ENCODE results near the gene QPRT.
A peak's percentile ranks its signal among the peaks of the same experiment; 100 is the strongest.
"Not testable (repeated sequence)": the region's sequence is repeated elsewhere in the genome, so short reads cannot be mapped to it uniquely, and the experiment has no call there.

Gene QPRT

GRCh38 chr16:29678691-29679267, at the start of gene QPRT:
QPRT (plus strand) TSS chr16:29679180; CDS start chr16:29679198, 18 bp downstream.
- DNase-seq (ENCODE audit: extremely low spot score) = peak; percentile 83
- TF ChIP-seq CTCF (IDR thresholded peaks at IDR 0.05; ENCODE audit: control extremely low read depth, extremely low read depth, low read depth, missing control alignments) = no peak
- POLR2A ChIA-PET = interaction anchor here (0.6 to 1.2 kb wide), 2 partner anchors 16 to 67 kb away, joined by 3 to 7 read pairs; partner anchors contain the start of gene SPN
- CTCF ChIA-PET = interaction anchor here (0.8 to 6.2 kb wide), 8 partner anchors 9 to 170 kb away, joined by 3 to 32 read pairs (median 4); no protein-coding TSS in a partner anchor

GRCh38 chr16:29629318-29629717, 49.7 kb upstream of the QPRT start:
- DNase-seq (ENCODE audit: extremely low spot score); POLR2A ChIA-PET; CTCF ChIA-PET: not testable (repeated sequence)

GRCh38 chr16:29631658-29632057, 47.3 kb upstream of the QPRT start:
- CTCF ChIA-PET = interaction anchor here (1.4 kb wide), 1 partner anchor 10 kb away, joined by 3 read pairs; no protein-coding TSS in a partner anchor
- DNase-seq (ENCODE audit: extremely low spot score); POLR2A ChIA-PET: not testable (repeated sequence)

GRCh38 chr16:29635902-29636301, 43.1 kb upstream of the QPRT start:
- CTCF ChIA-PET; POLR2A ChIA-PET; DNase-seq (ENCODE audit: extremely low spot score): not testable (repeated sequence)

- DNase-seq (ENCODE audit: extremely low spot score); POLR2A ChIA-PET; CTCF ChIA-PET: not testable (repeated sequence)
These were observed 42.6 kb upstream of the QPRT start for GRCh38 chr16:29636368-29636767.

GRCh38 chr16:29638751-29639150, 40.2 kb upstream of the QPRT start:
- DNase-seq (ENCODE audit: extremely low spot score); CTCF ChIA-PET; POLR2A ChIA-PET: not testable (repeated sequence)

GRCh38 chr16:29641561-29641960, 37.4 kb upstream of the QPRT start:
- peak; percentile 31 for TF ChIP-seq CTCF (IDR thresholded peaks at IDR 0.05; ENCODE audit: control extremely low read depth, extremely low read depth, low read depth, missing control alignments)
- POLR2A ChIA-PET = no interaction called here
- CTCF ChIA-PET = interaction anchor here (0.6 to 2.8 kb wide), 13 partner anchors 10 to 207 kb away, joined by 3 to 13 read pairs (median 4); partner anchors contain the start of genes KIF22 and SPN
- peak; percentile 52 for DNase-seq (ENCODE audit: extremely low spot score)

GRCh38 chr16:29643596-29643995, 35.4 kb upstream of the QPRT start:
- ChIA-PET POLR2A (interaction anchor here (0.8 kb wide), 1 partner anchor 32 kb away, joined by 5 read pairs; no protein-coding TSS in a partner anchor), CTCF (interaction anchor here (1.0 to 2.8 kb wide), 5 partner anchors 11 to 173 kb away, joined by 3 to 7 read pairs (median 5); partner anchors contain the start of genes C16orf54 and QPRT)
- no peak for TF ChIP-seq CTCF (IDR thresholded peaks at IDR 0.05; ENCODE audit: control extremely low read depth, extremely low read depth, low read depth, missing control alignments)
- no peak for DNase-seq (ENCODE audit: extremely low spot score)

- ChIA-PET POLR2A (interaction anchor here (0.6 to 0.8 kb wide), 3 partner anchors 32 to 408 kb away, joined by 3 to 5 read pairs (median 4); partner anchors contain the start of gene KIF22), CTCF (interaction anchor here (1.0 to 1.5 kb wide), 3 partner anchors 20 to 172 kb away, joined by 3 to 5 read pairs (median 5); partner anchors contain the start of gene QPRT)
- peak; percentile 69 for DNase-seq (ENCODE audit: extremely low spot score)
- no peak for TF ChIP-seq CTCF (IDR thresholded peaks at IDR 0.05; ENCODE audit: control extremely low read depth, extremely low read depth, low read depth, missing control alignments)
These were observed 34.6 kb upstream of the QPRT start for GRCh38 chr16:29644338-29644857.
